ENCODE results near the gene ORM2.
"Not testable (repeated sequence)": the region's sequence is repeated elsewhere in the genome, so short reads cannot be mapped to it uniquely, and the experiment has no call there.

ORM2 gene

DNA sequence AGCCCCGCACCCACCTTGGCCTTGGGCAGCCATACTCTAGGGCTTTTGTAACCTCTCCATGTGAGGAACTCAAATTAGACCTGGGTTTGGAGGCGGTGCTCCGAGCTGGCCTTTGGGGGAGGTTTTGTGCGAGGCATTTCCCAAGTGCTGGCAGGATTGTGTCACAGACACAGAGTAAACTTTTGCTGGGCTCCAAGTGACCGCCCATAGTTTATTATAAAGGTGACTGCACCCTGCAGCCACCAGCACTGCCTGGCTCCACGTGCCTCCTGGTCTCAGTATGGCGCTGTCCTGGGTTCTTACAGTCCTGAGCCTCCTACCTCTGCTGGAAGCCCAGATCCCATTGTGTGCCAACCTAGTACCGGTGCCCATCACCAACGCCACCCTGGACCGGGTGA lies at the start of gene ORM2:
TSS of gene ORM2 (plus strand) at position 245 of the 398 bp plus-strand sequence. CDS start at position 281, 36 bp downstream.
- DNase-seq, result not testable (repeated sequence)

DNA sequence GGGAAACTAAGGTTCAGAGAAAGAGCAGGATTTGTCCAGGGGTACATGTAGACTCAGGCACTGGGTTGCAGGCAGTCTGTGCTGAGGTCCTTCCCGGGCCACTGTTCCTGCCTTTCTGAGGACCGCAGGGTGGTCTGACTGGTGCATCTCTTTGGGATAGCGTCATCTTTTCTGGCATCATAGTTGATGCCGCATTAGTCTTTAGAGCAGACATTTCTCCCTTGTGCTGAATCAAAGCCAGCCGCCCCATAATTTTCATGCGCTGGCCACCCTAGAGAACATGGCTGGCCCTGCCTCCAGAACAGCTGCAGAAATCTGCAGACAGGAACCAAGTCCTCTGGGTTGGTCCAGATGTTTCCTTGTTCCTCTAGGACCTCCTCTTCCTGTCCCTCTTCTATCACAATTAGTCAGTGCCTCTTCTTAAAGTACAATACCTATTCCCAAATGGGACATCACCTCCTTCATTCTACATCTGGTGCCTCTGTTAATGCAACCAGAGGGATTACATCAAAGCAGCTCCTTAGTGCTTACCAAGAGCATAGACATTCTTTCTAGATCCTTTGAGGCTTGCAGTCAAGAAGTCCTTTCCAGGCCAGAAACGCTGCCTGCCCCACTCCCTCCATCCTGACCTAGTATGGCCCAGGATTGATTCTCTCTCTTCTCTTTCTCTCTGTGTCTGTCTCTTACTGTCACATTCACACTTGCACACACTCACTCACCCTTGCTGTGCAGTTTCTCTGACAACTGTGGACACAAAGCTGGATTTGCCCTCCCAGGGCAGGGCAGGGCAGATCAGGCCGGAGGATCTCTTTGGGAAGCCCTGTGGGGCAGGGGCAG lies 48.8 kb upstream of the ORM2 start:
- DNase-seq, result no peak

DNA sequence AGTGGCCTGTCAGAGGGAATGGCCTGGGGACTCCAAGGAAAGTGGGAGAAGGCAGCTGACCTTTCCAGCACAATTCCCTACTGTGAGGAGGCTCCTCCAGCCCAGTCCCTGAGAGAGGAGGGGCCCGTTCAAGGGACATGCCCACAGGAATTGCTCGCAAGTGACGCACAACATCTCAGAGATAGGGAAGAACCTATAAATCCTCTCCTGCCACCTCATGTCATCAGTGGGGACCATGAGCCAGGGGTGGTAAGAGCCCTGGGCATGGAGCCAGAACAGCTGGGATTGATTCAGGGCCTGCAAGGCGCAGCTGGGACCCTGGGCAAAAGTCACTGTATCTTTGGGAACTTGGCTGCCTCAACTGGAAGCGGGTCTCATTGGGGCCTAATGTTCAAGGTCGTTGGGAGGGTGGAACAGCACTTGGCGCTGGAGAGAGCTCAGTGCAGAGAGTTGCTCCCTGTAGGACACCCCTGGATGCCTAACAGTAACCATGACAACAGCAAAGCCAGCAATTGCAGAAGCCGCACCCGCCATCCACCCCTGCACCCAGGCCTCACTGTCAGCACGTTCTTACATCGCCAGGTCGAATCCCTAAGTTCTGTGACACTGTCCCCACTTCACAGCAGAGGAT lies 48.1 kb upstream of the ORM2 start:
- no peak for DNase-seq

DNA sequence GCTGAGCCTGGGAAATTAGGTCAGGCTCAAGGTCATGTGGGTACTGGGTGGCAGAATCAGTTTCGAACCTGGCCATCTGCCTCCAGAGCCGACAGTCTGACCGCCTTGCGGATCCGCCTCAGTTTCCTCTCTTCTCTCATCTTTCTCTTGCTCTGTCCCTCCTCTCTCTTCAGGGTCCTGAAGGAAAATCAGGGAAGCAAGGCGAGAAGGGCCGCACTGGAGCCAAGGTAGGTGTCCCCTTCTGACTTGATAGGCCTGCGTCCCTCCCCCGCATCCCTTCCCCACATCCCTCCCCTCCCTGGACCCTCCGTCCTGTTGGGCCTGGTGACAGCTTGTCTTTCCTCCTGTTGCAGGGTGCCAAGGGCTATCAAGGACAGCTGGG lies 47.6 kb upstream of the ORM2 start:
- DNase-seq, result no peak

DNA sequence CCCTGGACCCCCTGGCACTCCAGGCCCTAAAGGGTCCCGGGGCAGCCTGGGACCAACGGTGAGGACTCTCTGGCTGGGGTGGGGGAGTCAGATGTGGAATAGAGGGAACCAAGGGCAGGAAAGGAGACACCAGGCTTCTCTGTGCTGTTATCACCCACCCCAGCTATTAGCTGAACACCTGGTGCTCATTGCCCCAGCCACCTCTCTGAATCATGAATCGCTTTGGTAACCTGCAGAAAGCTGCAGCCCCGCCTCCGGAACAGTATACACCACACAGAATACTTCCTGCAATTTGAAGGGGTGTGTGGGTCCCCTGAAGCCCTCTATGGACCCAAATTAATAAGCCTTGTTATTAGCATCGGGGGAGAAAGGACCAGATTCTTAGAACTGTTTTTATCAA lies 47.2 kb upstream of the ORM2 start:
- DNase-seq, result no peak

DNA sequence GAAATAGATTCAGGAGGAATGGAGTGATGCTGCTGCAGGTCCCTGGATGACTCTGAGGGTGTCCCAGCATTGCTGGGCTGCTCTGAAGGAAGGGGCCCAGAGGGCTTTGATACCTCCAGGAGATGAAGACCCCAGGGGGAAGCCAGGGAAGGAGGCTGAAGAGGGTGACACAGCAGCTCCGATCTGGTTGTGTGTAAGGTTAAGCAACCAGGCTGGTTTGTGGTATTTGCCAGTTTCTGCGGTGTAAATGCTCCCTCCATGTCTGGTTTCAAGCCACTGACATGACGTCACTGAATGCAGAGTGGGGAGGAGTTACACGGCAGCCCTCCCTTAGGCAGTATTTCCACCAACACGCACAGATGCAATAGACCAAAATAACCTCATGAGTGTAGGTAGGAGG lies 46.7 kb upstream of the ORM2 start:
- peak; percentile 2 for DNase-seq

DNA sequence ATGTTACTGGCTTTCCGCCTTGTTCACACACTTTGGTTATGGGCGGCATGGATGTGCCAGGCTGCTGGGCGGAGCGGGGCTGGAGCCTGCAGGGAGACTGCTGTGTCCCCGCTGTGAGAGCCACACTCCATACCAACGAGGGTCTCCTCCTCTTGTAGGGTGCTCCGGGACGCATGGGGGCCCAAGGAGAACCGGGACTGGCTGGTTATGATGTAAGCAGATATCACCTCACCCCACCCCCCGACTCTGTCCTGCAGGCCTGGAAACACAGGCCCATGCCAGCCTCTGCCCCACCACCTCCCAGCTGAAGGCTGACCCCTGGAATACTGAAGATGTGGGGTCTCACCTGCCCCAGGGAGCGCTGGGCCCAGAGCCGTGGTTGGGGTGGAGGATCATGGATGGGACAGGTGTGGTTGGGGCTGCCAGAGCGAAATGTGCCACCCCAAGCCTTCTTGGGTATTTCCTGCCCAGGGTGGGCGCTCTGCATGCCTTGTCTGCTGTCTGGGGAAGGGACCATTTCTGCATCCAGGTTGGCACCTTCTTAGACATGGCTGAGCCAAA lies 46.0 kb upstream of the ORM2 start:
- DNase-seq, result no peak

DNA sequence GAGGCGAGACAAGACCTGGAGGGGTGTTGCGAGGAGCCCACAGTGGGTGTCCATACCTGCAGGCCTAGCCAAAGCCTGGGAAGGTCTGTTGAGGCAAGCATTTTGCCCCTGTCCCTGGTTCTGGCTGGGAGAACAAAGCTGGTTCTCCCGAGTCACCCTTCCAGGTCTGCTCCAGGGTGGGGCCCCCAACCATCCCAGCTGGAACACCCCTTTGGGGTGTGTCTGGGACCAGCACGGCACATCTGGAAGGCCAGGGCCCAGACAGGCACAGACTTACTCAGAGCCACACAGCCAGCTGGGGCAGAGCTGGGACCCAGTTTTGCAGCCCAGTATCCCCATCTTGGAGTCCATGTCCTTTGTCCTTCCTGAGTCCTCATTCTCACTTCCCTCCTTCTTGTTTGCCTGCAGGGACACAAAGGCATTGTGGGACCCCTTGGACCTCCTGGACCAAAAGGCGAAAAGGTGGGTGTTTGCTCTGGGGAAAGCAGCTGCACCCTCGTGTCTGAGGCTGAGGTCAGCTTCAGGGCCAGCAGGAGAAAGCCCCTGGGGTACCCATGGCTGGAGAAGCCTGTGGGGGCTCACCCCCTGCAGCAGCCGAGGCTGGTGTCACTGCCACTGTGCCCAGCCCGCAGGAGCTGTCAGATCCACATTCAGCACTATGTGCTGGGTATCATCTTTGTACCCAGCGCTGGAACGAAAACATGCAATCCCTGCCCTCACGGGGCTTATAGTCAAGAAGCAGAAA lies 45.2 kb upstream of the ORM2 start:
- DNase-seq, result no peak

DNA sequence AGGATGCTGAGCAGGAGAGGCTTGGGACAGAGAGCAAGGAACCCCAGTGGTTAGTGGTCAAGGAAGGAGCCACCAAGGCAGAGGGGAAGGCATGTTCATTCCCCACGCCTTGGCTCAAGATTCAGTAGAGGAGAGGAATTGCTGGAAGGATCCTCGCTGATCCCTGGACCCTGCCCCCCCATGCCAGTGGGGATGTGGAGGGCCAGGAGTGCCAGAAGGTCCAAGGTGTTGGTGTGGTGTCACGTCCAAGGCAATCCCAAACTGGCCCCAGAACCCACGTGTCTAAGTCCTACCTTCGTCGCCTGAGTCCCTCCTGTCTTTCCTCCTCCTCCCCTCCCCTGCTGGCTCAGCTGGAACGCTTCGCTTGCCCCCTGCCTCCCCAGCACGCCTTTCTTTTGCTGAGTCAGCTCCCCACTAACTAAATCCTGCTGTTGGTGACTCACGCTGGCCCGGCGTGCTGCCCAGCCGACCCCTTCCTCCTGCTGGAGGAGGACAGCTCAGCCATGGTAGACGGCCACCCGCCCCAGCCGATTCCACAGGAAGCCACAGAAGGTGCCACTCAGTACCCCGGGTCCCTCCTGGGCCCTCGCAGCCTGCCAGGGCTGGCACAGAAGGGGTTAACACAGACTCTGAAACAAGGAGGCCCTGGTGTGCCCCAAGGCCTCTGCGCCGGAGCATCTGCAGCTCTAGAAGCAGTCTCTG lies 44.4 kb upstream of the ORM2 start:
- no peak for DNase-seq

DNA sequence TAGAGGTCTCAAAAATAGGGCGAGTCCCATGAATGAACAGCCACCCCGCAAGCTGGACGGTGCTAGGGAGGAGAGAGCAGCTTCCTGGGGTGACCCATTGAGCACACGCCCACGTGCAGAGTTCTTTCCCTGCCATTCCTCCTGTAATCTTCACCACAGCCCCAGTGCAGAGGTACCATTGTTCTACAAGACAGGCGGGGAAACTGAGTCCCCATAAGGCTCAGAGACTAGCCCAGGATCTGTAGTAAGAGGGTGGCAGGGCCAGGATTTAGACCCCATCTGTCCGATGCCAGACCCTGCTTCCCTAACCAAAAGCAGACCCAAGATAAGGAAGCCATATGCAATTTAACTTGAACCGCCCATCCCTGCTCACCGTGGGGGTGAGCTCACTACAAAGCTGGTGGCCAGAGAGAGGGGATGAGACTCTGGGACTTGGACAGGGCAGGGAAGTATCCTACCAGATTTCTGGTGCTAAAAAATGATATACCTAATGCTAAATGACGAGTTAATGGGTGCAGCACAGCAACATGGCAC lies 43.5 kb upstream of the ORM2 start:
- no peak for DNase-seq

DNA sequence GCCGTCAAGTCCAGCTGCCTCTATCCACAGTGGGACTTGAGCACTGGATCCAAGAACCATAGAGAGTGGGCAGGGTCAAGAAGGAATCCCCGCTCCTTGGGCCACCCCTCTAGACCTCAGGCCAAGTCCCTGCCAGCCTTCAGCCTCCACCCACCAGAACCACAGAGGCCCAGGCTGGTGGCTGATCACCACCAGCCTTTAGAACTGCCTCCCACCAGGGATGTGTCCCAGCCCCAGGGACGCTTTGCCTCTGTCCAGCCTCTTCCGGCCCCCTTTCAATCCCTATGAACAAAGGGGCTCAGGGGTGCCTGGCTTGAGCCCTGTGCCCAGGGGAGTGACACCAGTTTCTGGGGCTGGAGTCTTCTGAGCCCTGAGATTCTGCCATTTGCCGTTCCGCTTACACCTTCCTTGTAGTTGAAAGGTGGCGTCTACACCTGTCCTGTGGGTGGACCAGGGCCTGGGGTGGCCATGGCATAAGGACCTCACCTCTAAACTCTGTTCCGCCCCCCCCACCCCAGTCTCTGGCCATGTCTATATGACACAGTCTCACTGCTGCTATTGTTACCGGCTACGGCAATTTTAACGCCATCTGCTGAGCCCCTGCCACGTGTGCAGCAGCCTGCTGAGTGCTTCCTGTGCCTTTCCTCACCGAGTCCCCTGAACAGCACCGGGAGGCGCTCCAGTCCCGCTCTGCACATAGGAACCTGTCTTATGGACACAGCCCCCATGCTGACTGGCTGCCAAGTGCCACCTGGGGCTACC lies 42.5 kb upstream of the ORM2 start:
- no peak for DNase-seq

DNA sequence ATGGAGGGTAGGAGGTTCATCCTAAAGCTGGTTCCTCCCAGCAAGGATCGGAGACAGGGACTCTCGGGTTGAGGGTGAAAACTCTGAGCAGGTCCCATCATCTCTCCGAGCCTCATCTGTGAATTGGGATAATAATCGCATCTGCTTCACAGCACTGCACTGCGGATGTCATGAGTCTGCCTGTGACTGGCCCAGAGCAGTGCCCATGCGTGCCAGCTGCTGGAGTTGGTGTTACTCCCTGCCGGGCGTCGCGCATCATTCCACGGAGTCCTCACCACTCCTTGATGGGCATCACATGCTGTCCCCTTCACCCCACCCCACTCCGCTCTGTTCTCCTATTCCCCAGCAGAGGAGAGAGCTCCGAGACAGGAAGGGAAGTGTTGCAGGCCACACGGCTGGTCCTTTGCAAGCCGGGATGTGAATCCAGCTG lies 41.9 kb upstream of the ORM2 start:
- DNase-seq, result no peak

DNA sequence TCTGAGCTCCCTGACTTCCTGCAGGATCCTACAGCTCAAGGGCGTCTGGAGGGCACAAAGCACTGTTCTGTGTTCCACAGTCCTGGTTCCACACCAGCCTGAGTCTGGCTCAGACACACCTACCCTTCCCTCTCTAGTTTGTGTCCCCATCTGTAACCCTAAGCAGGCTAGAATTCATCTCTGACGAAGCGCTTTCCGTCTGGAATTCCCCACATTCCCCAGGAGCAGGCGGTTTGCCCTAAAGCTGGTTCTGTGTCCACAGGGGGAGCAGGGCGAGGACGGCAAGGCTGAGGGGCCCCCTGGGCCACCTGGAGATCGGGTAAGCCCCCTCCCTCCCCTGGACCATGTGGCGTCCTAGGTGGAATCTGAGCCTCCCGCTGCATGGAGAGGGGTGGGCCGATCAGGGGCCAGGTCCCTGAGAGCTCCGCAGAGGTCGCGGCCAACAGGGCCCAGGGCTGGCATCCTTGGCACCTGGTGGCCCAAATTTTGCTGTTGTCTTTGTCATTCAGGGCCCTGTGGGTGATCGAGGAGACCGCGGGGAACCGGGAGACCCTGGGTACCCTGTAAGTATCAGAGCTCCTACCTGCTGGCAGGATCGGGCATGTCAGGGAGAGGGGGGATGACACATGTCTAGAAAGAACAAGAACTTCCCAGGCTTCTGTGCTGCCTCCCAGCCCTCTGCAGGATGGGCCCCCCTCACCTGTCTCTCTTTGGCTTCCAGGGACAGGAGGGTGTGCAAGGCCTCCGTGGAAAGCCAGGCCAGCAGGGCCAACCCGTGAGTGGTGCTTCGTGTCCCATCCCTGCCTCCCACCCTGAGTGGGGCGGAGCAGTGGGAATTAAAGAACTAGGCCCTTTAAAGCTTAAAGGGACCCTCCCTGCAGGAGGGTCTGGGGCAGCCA lies 41.2 kb upstream of the ORM2 start:
- no peak for DNase-seq

DNA sequence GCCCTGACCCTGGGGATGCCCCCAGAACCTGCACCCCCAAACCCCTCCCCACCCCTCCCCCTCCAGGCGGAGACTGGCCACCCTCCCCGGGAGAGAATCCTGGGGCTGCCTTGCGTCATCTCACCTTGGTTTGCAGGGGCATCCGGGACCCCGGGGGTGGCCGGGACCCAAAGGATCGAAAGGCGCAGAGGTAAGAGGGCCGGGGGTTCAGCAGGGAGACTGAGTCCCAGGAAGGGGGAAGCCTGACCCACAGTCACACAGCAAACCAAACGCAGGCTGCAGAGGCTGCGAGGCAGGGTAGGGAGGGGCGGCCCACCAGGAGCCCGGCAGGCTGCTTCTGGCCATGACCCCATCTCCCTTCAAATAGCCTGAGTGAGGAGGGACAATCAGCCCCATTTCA lies 40.6 kb upstream of the ORM2 start:
- no peak for DNase-seq

DNA sequence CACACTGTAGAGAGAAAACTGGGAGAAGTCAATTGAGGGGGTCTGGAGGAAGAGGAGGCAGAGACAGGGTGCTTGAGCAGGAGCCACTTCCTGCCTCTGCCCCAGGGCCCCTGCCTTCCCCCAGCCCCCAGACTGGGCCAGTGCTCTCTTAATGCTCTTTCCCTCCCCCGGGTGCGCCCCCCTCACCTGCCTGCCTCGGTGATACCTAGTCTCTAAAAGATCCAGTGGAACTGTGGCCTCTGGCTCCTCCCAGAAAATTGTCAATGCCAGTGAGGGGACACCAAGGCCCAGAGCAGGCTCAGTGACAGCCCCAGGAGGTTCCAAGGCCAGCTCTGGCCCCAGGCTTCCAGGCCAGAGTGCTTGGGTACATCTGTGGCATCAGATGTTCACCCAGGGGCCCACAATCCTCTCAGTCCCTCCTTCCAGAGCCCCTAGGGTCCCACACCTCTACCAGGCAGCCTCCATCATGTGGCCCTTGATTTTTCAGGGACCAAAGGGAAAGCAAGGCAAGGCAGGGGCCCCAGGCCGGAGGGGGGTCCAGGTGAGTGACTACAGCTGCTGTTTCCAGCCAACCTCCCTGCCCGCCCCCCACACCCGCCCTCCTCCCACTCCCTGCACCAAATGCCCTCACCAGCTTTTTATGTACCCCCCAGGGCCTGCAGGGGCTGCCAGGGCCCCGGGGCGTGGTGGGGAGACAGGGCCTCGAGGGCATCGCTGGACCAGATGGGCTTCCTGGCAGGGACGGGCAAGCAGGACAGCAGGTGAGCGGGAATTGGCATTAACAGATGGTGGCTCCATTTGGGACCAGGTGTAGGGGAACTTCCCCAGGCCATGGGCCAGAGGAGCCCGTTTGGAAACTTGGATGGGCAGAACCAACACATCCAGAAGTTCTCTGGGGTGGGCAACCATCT lies 39.8 kb upstream of the ORM2 start:
- no peak for DNase-seq

DNA sequence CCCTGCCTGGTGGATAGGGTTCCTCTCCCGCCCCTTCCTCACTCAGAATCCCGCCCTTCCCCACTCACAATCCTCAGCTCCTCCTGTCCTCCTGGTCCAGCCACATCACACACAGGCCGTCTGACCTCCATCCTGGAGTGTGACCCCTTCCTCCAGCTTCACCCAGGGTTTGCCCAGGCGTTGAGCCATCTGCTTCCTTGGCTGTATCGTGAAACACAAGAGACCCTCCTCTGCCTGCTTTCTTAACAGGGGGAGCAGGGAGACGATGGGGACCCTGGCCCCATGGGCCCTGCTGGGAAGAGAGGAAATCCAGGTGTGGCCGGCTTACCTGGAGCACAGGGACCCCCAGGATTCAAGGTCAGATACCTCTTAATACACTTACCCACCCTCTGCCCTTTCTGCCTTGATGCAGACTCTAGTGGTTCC lies 39.1 kb upstream of the ORM2 start:
- no peak for DNase-seq

DNA sequence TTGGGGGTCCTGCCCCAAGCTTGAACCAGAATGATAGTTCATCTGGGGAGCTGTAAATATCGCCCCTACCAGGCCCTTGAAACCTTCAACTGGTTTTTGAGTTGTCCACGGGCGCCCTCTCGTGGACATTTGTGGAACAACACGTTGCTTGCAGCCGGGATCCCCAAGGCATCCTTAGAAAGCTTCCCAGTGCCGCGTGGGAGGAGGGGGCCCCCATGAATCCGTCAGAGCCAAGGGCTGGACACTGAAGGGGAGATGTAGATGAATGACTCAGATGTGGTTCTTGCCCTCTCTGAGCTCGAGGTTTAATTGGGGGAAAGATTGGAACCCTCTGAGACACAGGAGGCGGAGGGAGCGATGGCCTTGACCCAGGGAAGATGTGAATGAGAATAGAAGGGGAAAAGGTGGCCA lies 38.6 kb upstream of the ORM2 start:
- peak; percentile 61 for DNase-seq

DNA sequence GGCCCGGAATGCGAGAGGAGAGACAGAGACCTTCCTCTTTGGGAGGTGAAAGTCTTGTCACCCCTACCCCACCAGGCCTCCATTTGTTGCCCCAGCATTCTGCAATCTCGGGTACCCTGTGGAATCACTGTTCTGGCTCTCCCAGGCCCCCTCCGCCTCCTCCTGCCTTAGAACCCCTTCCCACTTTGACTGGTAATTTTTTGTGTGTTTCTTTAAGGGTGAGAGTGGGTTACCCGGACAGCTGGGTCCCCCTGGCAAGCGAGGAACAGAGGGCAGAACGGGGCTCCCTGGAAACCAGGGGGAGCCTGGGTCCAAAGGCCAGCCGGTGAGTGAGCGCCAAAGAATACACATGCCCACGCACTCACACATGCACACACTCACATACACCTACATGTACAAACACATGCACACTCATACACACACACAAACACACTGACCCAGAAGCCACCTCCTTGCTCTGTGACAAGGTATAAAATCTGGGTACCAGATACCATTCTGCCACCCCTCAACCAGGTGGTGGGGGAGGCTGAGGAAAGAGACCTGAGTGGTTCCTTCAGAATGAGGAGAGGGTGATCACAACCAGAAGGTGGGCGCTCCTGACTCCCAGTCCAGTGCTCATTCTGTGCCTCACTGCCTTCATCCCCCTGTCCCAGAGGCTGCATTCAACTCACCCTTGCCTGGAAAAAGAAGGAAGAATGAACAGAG lies 37.6 kb upstream of the ORM2 start:
- DNase-seq, result no peak

DNA sequence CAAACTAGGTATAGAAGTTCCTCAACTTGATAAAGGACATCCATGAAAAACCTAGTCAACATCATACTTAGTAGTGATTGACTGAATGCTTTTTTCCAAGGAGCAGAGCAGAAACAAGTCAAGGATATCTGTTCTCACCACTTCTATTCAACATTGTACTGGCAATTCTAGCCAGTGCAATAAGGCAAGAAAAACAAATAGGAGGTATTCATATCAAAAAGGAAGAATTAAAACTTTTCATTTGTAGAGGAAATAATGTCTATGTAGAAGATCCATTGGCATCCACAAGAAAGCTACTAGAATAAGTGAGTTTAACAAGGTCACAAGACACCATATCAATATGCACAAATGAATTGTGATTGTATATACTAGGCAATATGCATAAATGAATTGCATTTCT lies 35.0 kb upstream of the ORM2 start:
- DNase-seq, result no peak

Measured in CD4-positive, alpha-beta T cell treated with Interleukin-4 for 4 hours (primary cell).